Duodenal mucosa (tissue), 2 donors: ENCODE data around the gene PLAAT5.

ENCODE experiments used
- H3K27ac ChIP-seq: one replicate; pipeline ENCODE4 v1.7.0; 2013; ENCODE audit warnings: low read depth, low read length
- H3K27me3 ChIP-seq, 2 donors: one replicate each; pipeline ENCODE4 v1.7.0; 2013; ENCODE audit warnings: low read length in 2 of 2, control low read depth in 1 of 2; ENCODE audit not compliant: insufficient read depth in 2 of 2, control insufficient read depth in 1 of 2
- H3K36me3 ChIP-seq, 2 donors: one replicate each; pipeline ENCODE4 v1.7.0; 2013; ENCODE audit warnings: low read length in 2 of 2, control low read depth in 1 of 2; ENCODE audit not compliant: insufficient read depth in 2 of 2, control insufficient read depth in 1 of 2
- H3K4me1 ChIP-seq, 2 donors: one replicate each; pipeline ENCODE4 v1.7.0; 2013; ENCODE audit warnings: low read length in 2 of 2, control low read depth in 1 of 2; ENCODE audit not compliant: insufficient read depth in 2 of 2, control insufficient read depth in 1 of 2
- H3K4me3 ChIP-seq, 2 donors: one replicate each; pipeline ENCODE4 v1.7.0; 2013; ENCODE audit warnings: low read length in 2 of 2, low read depth in 1 of 2
- H3K9ac ChIP-seq, 2 donors: one replicate each; pipeline ENCODE4 v1.7.0; 2013; ENCODE audit warnings: low read length in 2 of 2, low read depth in 1 of 2
- H3K9me3 ChIP-seq, 2 donors: one replicate each; pipeline ENCODE4 v1.7.0; 2013; ENCODE audit warnings: low read length in 2 of 2, control low read depth in 1 of 2; ENCODE audit not compliant: control insufficient read depth in 1 of 2

Gene PLAAT5

DNA sequence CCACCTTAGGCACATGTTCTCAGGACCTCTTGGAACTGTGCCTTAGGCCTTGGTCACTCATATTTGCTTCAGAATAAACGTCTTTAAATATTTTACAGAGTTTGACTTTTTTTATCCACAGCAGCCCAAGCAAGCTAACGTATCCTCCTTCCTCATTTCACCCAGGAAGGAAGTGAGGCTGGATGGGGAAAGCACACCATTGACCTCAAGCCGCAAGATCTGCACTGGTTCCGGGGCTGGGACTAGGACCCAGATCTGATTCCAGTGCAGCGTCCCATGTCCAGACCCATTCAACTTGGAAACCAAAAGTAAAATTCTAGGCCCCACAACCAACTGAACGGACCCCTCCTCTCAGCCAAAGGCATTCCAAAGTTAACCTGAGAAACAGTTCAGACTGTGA lies 12.5 kb upstream of the PLAAT5 start:
- Histone ChIP-seq H3K27me3 (no peaks in the 10 kb centered on the region), H3K36me3 (no peaks in the 10 kb centered on the region), H3K27ac (no peak overlapping the region), H3K9me3 (peaks cover 6 to 9% of the 10 kb centered on the region in 2 donors), H3K4me1 (peaks cover 1 to 6% of the 10 kb centered on the region in 2 donors), H3K9ac (no peak overlapping the region), H3K4me3 (no peak overlapping the region)

DNA sequence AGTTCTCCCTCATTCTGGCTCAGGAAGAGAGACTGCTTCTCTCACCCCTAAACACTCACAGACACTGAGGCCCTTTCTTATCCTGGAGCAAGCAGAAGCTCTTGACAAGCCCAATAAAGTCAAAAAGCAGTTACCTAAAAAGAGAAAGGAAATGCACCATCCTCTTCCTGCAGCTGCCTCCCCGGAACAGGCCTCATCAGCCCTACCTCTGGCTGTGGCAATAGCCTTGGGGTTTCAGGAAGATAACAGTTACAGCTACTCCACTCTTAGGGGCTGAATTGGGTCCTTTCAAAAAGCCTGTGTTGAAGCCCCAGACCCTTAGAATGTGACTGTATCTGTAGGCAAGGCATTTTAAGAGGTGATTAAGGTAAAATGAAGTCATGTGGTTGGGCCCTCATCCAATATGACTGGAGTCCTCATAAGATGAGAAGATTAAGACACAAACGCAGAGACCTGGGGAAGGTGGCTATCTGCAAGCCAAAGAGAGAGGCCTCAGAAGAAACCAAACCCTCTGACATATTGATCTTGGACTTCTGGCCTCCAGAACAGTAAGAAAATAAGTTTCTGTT lies 11.4 kb upstream of the PLAAT5 start:
- no peak overlapping the region for H3K4me3 ChIP-seq
- no peaks in the 10 kb centered on the region for H3K36me3 ChIP-seq
- H3K27me3 ChIP-seq, result no peaks in the 10 kb centered on the region
- H3K4me1 ChIP-seq, result peaks cover 0 to 6% of the 10 kb centered on the region in 2 donors
- H3K9me3 ChIP-seq, result peaks cover 6 to 9% of the 10 kb centered on the region in 2 donors
- no peak overlapping the region for H3K27ac ChIP-seq
- no peak overlapping the region for H3K9ac ChIP-seq

DNA sequence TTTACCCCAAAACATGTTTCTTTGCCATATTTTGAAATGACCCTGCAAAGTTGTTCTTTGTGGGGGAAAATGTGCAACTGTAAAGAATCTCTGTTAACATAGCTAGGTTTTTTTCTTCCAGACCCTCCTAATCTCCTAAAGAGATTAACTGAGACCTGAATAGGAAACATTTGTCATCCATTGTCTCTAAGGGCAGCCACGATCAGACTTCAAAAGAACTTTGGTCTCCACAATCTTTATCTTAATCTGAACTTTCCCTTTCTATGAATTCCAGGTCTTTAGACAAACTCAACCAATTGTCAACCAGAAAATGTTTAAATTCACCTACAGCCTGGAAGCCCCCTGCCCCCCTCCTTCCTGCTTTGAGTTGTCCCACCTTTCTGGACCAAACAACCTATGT lies 10.3 kb upstream of the PLAAT5 start:
- Histone ChIP-seq H3K9me3 (peaks cover 6 to 9% of the 10 kb centered on the region in 2 donors), H3K9ac (no peak overlapping the region), H3K27ac (no peak overlapping the region), H3K4me3 (no peak overlapping the region), H3K4me1 (peaks cover 0 to 6% of the 10 kb centered on the region in 2 donors), H3K36me3 (no peaks in the 10 kb centered on the region), H3K27me3 (no peaks in the 10 kb centered on the region)

DNA sequence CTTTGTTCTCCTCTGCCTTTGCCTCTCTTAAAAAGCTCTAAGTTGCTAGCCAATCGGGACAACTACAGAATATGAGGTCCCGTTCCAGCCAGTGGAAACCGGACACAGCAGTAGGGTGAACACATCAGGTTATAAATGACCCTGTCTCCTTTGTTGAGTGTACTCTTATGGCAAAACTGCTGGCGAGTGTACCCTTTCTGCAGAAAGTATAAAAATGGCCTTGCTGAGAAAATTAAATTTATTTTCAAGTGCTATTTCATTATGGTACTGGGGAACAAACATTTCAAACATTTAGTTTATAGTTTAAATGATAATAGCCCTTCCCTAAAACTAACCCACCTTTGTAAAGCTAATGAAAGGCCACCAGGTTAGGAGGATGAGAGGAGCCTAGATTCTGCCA lies 8.9 kb upstream of the PLAAT5 start:
- H3K36me3 ChIP-seq, result no peaks in the 10 kb centered on the region
- H3K9me3 ChIP-seq, result peaks cover 6 to 9% of the 10 kb centered on the region in 2 donors
- no peak overlapping the region for H3K27ac ChIP-seq
- no peaks in the 10 kb centered on the region for H3K27me3 ChIP-seq
- no peak overlapping the region for H3K4me3 ChIP-seq
- peaks cover 0 to 3% of the 10 kb centered on the region in 2 donors for H3K4me1 ChIP-seq
- H3K9ac ChIP-seq, result no peak overlapping the region

DNA sequence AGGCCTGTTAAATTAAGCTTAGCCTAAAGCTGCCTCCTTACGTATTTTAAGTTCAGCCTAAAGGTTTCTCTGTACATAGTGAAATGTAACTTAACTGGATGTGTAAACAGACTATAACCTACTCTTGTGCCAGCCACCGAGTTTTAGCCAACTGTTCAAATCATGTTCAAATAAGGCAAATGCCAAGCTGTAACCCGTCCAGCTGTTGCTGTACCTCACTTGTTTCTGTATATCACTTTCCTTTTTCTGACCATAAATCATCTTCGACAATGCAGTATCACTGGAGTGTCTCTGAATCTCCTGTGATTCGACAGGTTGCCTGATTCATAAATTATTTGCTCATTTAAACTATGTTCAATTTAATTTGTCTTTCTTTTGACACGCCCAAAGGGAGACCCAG lies 4.0 kb upstream of the PLAAT5 start:
- H3K4me3 ChIP-seq, result no peak overlapping the region
- H3K27ac ChIP-seq, result no peak overlapping the region
- peaks cover under 1 to 2% of the 10 kb centered on the region in 2 donors for H3K9me3 ChIP-seq
- H3K27me3 ChIP-seq, result peaks cover 8 to 26% of the 10 kb centered on the region in 2 donors
- peaks cover 5 to 11% of the 10 kb centered on the region in 2 donors for H3K4me1 ChIP-seq
- H3K36me3 ChIP-seq, result no peaks in the 10 kb centered on the region
- H3K9ac ChIP-seq, result no peak overlapping the region

DNA sequence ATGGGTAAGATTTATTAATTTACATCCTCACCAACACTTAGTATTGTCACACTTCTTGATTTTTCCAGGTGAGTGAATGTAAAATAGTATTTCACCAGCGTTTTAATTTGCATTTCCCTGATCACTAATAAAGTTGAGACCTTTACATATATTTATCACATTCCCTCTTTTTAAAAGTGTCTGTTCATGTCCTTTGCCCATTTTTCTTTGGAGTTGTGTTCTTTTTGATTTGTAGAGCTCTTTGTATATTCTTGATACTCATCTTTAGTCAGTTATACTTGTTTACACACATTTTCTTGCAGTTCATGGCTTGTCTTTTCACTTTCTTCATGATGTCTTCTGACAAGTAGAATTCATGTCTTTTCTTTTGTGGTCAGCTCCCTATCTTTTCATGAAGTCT lies 2.2 kb upstream of the PLAAT5 start:
- H3K27ac ChIP-seq, result no peak overlapping the region
- no peaks in the 10 kb centered on the region for H3K9me3 ChIP-seq
- no peak overlapping the region for H3K9ac ChIP-seq
- no peaks in the 10 kb centered on the region for H3K36me3 ChIP-seq
- no peak overlapping the region for H3K4me3 ChIP-seq
- H3K27me3 ChIP-seq, result peaks cover 11 to 33% of the 10 kb centered on the region in 2 donors
- peaks cover 5 to 11% of the 10 kb centered on the region in 2 donors for H3K4me1 ChIP-seq

DNA sequence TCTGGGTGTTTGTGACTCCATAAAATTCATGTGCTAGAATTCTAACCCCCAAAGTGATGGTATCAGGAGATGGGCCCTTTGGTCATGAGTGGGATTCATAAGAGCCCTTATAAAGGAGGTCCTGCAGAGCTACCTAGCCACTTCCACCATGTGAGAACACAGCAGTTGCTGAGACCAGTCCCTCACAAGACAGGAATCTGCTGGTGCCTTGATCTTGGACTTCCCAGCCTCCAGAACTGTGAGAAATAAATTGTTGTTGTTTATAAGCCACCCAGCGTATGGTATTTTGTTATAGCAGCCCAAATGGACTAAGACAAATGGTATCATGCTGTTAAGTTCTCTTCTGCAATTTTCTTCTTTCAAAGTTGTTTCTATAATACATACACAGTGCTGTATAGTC lies 1.5 kb upstream of the PLAAT5 start:
- no peaks in the 10 kb centered on the region for H3K36me3 ChIP-seq
- H3K9ac ChIP-seq, result no peak overlapping the region
- peaks cover 5 to 11% of the 10 kb centered on the region in 2 donors for H3K4me1 ChIP-seq
- H3K4me3 ChIP-seq, result no peak overlapping the region
- no peak overlapping the region for H3K27ac ChIP-seq
- H3K9me3 ChIP-seq, result no peaks in the 10 kb centered on the region
- peaks cover 11 to 33% of the 10 kb centered on the region in 2 donors for H3K27me3 ChIP-seq

DNA sequence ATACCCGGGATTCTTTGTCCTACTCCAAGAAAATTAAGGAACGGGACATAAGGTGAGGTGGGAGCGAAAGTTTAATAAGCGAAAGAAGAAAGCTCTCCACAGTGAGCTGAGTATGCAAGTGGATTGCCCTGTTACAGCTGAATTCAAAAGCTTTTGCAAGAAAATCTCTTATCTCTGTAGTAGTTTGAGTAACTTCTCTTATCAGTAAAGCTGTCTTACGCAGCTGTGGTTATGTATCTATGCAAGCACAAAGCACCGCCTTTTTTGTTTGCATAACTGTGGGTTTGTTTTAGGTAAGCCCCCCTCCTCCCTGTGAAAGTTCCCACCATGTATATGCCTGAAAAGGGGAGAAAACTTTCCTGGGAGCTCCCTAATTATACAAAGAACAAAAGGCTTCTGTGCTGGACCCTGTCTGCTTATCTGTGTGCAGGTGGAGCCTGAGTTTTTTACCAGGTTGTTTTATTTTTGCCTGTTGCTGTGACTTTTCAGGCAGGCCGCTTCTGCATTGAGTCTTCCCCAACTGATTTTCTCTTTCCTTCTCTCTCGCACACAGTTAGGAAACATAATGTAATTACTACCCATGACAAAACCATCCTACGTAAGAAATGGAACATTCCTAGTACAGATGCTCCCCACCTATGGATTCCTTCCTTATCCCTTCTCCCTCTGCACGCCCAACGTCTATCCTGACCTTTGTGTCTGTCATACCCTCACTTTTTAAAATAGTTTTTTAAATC lies 837 bp upstream of the PLAAT5 start:
- peak overlapping the region; percentile 56 to 69 for H3K4me3 ChIP-seq
- H3K9ac ChIP-seq, result no peak overlapping the region
- no peaks in the 10 kb centered on the region for H3K36me3 ChIP-seq
- peaks cover 5 to 11% of the 10 kb centered on the region in 2 donors for H3K4me1 ChIP-seq
- peaks cover 11 to 33% of the 10 kb centered on the region in 2 donors for H3K27me3 ChIP-seq
- no peak overlapping the region for H3K27ac ChIP-seq
- H3K9me3 ChIP-seq, result no peaks in the 10 kb centered on the region

DNA sequence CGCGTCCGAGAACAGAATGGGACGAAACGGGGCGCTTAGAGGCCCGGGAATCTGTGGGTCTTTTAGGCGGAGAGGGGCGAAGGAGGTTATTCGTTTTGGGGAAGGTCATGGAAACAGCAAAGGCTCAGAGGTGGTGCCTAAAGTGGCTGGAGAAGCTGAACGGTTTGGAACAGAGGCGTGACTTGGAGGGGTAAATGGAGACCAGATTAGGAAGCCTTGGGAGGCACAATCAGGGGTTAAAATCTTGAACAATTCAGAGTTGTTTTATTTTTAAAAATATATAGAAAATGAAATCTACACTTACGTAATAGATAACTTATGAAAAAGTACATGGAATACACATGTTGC lies 247 bp upstream of the PLAAT5 start:
- H3K4me1 ChIP-seq, result peaks cover 5 to 11% of the 10 kb centered on the region in 2 donors
- peak overlapping the region; percentile 56 to 69 for H3K4me3 ChIP-seq
- peak overlapping the region in 1 of 2 donors; percentile 27 for H3K9ac ChIP-seq
- no peaks in the 10 kb centered on the region for H3K36me3 ChIP-seq
- peak overlapping the region; percentile 15 for H3K27ac ChIP-seq
- H3K9me3 ChIP-seq, result no peaks in the 10 kb centered on the region
- H3K27me3 ChIP-seq, result peaks cover 14 to 33% of the 10 kb centered on the region in 2 donors

DNA sequence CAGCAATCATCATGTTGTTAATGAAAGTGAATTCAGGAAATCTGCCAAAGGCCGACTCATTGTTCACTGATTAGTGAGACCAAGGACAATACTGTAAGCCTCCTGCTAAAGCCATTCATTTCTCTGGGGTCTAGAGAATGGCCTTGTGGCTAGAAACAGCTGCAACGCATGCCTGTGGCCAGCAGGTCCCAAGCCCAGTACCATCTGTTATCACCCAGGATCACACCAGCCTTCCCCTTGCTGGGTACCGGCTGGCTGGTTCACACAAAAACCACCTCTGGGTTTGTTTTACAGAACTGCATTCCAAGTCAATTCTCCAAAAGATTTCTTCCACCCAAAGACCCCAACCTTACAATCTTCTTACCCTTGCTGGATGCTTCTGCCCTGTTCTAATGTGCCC lies 1.1 kb downstream of the PLAAT5 start:
- no peak overlapping the region for H3K4me3 ChIP-seq

More for the DNA sequence above, 1.1 kb downstream of the PLAAT5 start:
- Histone ChIP-seq H3K27ac (no peak overlapping the region), H3K9me3 (no peaks in the 10 kb centered on the region), H3K4me1 (peaks cover 5 to 11% of the 10 kb centered on the region in 2 donors), H3K36me3 (no peaks in the 10 kb centered on the region), H3K9ac (no peak overlapping the region), H3K27me3 (peaks cover 14 to 33% of the 10 kb centered on the region in 2 donors)
